Progenitor cell of endocrine pancreas (in vitro differentiated cells): ENCODE data around the gene SLC16A2. TPM values are rescaled to one million over a fixed set of nuclear protein-coding genes. Genes with fewer than 3 reads are reported as not detected.

Experiments used
- DNase-seq: peaks from one replicate; pipeline ENCODE4 v3.0.0; 2021; ENCODE audit warnings: low spot score; ENCODE audit not compliant: unreplicated experiment
- H3K27ac Mint-ChIP-seq: 2 replicates; pipeline ENCODE4 v1.8.0; 2021; ENCODE audit warnings: mild to moderate bottlenecking, moderate library complexity, mixed read lengths
- H3K27me3 Mint-ChIP-seq: 2 replicates; pipeline ENCODE4 v1.8.0; 2021; ENCODE audit warnings: mixed read lengths
- H3K36me3 Mint-ChIP-seq: 2 replicates; pipeline ENCODE4 v1.8.0; 2022; ENCODE audit warnings: mixed read lengths; ENCODE audit not compliant: insufficient read depth
- H3K4me1 Mint-ChIP-seq: 2 replicates; pipeline ENCODE4 v1.8.0; 2021; ENCODE audit warnings: low read depth, mixed read lengths
- H3K4me3 Mint-ChIP-seq: 2 replicates; pipeline ENCODE4 v1.8.0; 2021; ENCODE audit warnings: low read depth, mild to moderate bottlenecking, moderate library complexity, mixed read lengths
- H3K9me3 Mint-ChIP-seq: 2 replicates; pipeline ENCODE4 v1.8.0; 2021; ENCODE audit warnings: low read depth, mixed read lengths
- CTCF ChIP-seq: fragments of 200-600 bp; sonication (generic); IDR thresholded peaks from one replicate; pipeline ENCODE4 v1.5.0; 2021; ENCODE audit warnings: antibody characterized with exemption, mild to moderate bottlenecking; ENCODE audit not compliant: unreplicated experiment
- total RNA-seq: library from RNA; stranded (reverse); gene quantifications from 2 replicates; pipeline ENCODE4 v1.2.1, GENCODE V29; 2021

SLC16A2 gene
- total RNA-seq, 1 donor from 2014 or later: 9.0 TPM

- Mint-ChIP-seq H3K27me3 (no peaks in the 10 kb centered on the region), H3K9me3 (peaks cover 8% of the 10 kb centered on the region), H3K27ac (no peak overlapping the region), H3K36me3 (no peaks in the 10 kb centered on the region), H3K4me1 (no peaks in the 10 kb centered on the region), H3K4me3 (no peak overlapping the region)
- no peak for DNase-seq
- TF ChIP-seq CTCF: no peak
Measured at GRCh38 chrX:74505437-74505836, 84.1 kb downstream of the SLC16A2 start.

- TF ChIP-seq CTCF: no peak
- Mint-ChIP-seq H3K27me3 (no peaks in the 10 kb centered on the region), H3K4me3 (no peak overlapping the region), H3K27ac (no peak overlapping the region), H3K4me1 (no peaks in the 10 kb centered on the region), H3K36me3 (no peaks in the 10 kb centered on the region), H3K9me3 (peaks cover 11% of the 10 kb centered on the region)
- no peak for DNase-seq
Measured at GRCh38 chrX:74506317-74507115, 85.2 kb downstream of the SLC16A2 start.

DNA sequence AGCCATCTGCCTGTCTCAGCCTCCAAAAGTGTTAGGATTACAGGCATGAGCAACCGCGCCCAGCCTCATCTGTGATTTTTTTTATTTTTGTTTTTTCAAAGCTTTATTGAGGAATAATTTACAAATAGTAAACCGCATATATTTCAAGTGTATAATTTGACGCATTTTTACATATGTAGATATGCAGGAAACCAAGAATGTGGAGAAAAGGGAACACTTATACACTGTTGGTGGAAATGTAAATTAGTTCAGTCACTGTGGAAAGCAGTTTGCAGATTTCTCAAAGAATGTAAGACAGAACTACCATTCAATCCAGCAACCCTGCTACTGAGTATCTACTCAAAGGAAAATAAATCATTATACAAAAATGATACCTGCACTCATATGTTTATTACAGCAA, 85.9 kb downstream of the SLC16A2 start:
- no peak for TF ChIP-seq CTCF
- Mint-ChIP-seq H3K4me3 (no peak overlapping the region), H3K9me3 (peaks cover 17% of the 10 kb centered on the region), H3K36me3 (no peaks in the 10 kb centered on the region), H3K4me1 (peaks cover 1% of the 10 kb centered on the region), H3K27me3 (no peaks in the 10 kb centered on the region), H3K27ac (no peak overlapping the region)
- DNase-seq: no peak

DNA sequence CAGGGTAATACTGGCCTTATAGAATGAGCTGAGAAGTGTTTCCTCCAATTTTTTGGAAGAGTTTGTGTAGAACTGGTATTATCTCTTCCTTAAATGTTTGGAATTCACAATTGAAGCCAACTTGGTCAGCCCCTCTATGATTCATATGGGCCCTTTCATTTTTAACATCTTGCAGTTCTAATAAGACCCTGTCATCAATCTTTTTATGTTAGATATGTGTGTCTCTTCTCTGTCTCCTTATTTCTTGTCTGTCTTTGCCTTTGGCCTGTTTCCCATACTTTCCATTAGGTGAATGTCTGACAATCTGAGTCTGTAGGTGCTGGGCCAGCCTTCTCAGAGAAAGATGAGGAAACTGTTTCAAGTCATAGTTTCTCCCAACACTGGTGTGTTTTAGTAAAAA, 88.7 kb downstream of the SLC16A2 start:
- H3K27ac Mint-ChIP-seq: no peak overlapping the region
- no peak for TF ChIP-seq CTCF
- H3K36me3 Mint-ChIP-seq: no peaks in the 10 kb centered on the region
- H3K4me3 Mint-ChIP-seq: no peak overlapping the region
- no peaks in the 10 kb centered on the region for H3K27me3 Mint-ChIP-seq
- H3K4me1 Mint-ChIP-seq: peaks cover 1% of the 10 kb centered on the region
- no peak for DNase-seq
- H3K9me3 Mint-ChIP-seq: peaks cover 28% of the 10 kb centered on the region

DNA sequence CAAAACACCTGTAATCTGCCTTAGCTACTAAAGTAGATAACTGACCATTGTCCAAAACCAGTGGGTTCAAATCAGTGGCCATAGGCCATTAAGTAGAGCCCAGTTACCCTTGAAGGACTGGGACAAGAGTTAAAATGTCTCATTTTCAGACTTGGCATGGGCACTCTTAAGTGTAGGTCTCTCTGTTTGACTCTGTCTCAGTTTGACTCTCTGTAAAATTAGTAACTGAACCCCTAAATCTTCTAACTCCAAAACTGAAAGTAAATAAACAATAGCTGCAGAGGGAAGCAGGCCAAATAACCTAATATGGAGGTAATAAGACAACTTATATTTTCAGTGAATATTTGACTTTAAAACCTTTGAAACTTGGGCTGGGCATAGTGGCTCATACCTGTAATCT, 89.1 kb downstream of the SLC16A2 start:
- Mint-ChIP-seq H3K36me3 (no peaks in the 10 kb centered on the region), H3K9me3 (peaks cover 29% of the 10 kb centered on the region), H3K27me3 (no peaks in the 10 kb centered on the region), H3K4me3 (no peak overlapping the region), H3K4me1 (peaks cover 1% of the 10 kb centered on the region), H3K27ac (no peak overlapping the region)
- TF ChIP-seq CTCF: no peak
- DNase-seq: no peak
